GM08714 (cell line): ENCODE results near the gene ZNF385C.
A peak's percentile ranks its signal among the peaks of the same experiment; 100 is the strongest.

ENCODE experiments used
- H3K4me3 ChIP-seq: fragments of 200-500 bp; sonication (Bioruptor generic); 2 replicates; pipeline ENCODE4 v1.5.1; 2014; ENCODE audit warnings: mild to moderate bottlenecking, low read length, inconsistent platforms
- ZNF274 ChIP-seq: IDR thresholded peaks from 2 replicates; pipeline ENCODE4 v1.6.1; 2012; ENCODE audit warnings: mild to moderate bottlenecking, low read depth, low read length

The ZNF385C gene

DNA sequence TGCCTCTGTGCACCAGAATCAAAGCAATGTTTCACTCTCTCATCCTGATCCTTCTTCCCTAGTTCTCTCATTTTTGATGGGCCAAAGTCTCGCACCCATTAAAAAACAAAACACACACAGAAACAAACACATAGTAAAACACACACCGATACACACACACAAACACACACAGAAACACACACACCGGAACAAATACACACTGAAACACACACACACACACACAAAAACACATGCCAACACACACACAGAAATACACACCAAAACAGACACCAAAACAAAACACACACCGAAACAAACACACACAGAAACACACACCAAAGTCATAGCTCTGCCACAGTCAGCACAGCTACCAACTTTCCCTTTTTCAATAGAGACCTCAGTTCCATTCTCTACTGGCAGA is 33.0 kb upstream of the ZNF385C start:
- H3K4me3 ChIP-seq, result no peak overlapping the region
- TF ChIP-seq ZNF274, result no peak

- no peak overlapping the region for H3K4me3 ChIP-seq
- no peak for TF ChIP-seq ZNF274
Observed at GRCh38 chr17:42130310-42130936, 32.1 kb upstream of the ZNF385C start.

DNA sequence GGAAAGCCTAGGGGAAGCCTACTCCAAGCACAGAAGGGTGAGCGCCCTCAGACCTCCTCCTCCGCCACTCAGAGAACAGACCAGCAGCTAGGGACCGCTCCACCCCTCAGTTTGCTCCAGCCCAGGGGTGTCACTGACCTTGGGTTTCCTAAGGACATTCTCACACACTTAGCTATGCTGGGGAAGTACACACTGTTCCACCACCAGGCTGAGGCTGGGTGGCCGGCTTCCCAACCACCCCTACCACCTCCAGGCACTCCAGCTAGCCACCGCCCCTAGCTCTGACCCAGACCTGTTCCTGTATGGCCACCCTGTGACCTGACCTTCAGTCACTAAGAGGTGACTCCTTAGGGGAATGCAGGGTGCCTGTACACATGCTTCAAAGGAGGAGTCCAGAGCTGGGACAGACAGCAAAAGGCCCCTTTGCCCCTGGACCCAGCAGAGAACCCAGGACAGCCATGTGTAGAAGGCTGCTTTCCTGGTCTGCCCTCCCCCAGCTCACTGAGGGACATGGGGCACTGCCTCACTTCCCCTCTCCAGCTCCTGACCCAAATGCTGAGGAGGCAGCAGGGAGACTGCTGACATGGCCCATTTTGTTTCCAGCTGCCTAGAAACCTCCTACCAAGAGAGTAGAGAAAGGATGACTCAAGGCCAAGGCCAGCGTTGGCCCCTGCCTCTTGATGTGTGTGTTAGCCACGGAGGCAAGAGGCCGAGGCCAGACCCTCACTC is 31.0 kb upstream of the ZNF385C start:
- TF ChIP-seq ZNF274, result no peak
- H3K4me3 ChIP-seq, result no peak overlapping the region

- H3K4me3 ChIP-seq, result no peak overlapping the region
- TF ChIP-seq ZNF274, result no peak
Observed at GRCh38 chr17:42127414-42127813, 29.1 kb upstream of the ZNF385C start.

DNA sequence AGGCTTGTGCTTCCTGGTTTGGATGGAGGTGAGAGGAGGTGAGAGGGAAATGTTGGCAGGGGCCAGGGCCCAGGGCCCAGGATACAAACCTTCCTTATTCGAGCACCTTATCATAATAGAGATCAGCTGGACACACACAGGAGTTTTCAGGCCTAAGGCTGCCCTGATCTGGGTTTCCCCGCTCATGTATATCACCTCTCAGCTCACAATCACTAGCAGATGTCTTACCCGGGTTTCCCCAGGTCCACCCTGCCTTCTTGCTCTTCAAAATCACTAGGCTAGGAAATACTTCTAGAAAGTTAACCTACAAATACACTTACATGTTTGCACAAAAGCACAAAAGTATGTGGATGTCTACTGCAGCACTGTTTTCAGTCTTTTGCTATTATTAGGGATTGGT is 28.6 kb upstream of the ZNF385C start:
- TF ChIP-seq ZNF274, result no peak
- H3K4me3 ChIP-seq, result no peak overlapping the region

GRCh38 chr17:42125565-42125964 is 27.3 kb upstream of the ZNF385C start:
- TF ChIP-seq ZNF274, result no peak
- H3K4me3 ChIP-seq, result no peak overlapping the region

- H3K4me3 ChIP-seq, result no peak overlapping the region
- TF ChIP-seq ZNF274, result no peak
Observed at GRCh38 chr17:42124256-42124655, 26.0 kb upstream of the ZNF385C start.

DNA sequence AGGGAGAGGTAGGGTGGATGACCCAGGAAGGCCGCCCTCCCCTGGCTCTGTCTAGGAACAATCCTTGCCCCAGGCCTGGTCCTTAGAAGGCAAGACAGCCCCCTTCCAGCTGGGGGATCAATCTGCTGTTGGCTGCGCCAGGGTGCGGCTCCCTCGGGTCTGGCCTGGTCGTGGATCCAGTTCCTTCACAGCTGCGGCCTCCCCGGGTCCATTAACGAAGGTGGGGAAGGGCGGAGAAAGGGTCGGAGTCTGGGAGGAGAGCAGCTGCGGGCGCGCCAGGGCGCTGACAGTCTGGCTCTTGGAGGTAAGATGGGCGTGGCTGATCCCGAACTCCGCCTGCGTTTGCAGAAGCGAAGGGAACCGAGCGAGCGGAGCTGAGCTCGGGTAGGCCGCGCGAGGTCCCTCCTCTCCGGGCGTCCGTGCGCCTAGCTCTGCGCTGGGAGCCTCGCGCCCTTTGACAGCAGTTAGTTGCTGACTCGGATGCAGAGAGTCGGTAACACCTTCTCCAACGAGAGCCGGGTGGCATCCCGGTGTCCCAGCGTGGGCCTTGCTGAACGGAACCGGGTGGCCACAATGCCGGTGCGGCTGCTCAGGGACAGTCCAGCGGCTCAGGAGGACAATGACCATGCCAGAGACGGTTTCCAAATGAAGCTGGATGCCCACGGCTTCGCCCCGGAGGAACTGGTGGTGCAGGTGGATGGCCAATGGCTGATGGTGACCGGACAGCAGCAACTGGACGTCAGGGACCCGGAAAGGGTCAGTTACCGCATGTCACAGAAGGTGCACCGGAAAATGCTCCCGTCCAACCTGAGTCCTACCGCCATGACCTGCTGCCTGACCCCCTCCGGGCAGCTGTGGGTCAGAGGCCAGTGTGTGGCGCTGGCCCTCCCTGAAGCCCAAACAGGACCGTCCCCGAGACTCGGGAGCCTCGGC is 24.4 kb upstream of the ZNF385C start, which contains the start of gene HSPB9:
Gene HSPB9 (plus strand): TSS at position 434 of the 933 bp plus-strand sequence. CDS start 47 bp downstream, at position 481.
- TF ChIP-seq ZNF274, result no peak
- no peak within 1 kb of the TSS for H3K4me3 ChIP-seq

DNA sequence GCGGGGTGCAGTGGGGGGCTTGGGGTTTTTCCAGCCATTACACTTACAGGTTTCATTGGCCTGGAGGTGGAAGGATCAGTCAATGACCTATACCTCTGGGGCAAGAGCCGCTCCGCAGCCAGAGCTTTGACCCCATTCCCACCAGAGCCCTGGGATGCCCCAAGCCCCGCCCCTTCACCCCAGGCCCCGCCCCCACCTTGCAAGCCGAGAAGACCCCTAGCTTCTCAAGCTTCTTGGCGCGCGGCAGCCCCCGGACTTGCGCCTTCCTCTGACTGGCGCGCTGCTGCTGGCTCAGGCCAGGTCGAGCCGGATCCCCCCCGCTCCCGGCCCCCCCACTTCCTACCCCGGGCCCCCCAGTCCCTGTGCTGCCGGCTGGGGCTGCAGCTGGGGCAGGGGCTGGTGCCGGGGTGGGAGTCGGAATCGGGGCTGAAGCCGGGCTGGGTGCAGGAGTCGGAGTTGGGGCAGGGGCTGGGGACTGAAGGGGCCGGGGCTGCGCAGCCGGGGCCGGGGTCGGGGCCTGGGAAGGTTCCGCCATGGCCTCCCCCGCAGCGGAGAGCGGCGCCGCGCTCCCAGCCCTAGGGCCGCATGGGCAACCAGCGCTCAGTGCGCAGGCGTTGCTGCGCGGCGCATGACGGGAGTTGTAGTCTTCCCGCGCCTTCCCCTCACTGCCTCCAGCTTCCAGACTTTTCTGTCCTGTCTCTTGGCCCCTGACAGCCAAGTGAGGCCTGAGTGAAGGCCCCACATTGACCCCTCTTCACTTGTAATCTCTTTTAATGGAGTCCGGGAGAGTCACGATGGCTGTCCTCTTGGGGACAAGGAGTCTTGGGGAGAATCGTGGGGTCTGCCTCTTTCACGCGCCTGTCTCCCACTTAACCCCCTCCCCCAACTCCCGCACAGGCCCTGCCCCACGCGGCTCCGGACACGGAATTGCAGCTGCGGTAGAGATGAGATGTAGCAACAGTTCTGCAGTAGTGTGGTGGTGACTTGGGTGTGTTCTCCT is 22.8 kb upstream of the ZNF385C start, which contains the start of gene KAT2A:
Gene KAT2A (minus strand): TSS at position 598 of the 1,000 bp plus-strand sequence. CDS start 63 bp downstream, at position 535.
- no peak for TF ChIP-seq ZNF274
- peak within 1 kb of the TSS; percentile 14 for H3K4me3 ChIP-seq

GRCh38 chr17:42120161-42120769 is 22.0 kb upstream of the ZNF385C start:
- no peak for TF ChIP-seq ZNF274
- peak overlapping the region; percentile 14; the same call in 1 of the 2 replicates for H3K4me3 ChIP-seq

DNA sequence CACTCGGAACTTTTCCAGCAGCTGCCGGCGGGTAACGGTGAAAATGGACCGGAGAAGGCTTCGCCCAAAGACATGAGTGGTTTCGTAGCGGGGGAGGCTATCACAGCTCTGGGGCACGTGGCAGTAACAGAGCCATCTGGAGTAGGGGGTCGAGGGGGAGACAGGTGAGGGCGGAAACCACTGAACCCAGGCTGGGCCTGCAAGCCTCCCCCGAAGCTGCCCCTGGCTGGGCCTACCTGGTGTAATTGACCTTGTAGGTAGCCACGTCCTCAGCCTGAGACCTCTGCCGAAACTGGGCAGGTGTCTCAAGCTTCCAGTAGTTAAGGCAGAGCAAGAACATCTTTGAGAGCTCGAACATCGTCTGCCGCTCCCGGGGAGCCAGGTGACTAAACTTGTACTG is 21.0 kb upstream of the ZNF385C start:
- no peak for TF ChIP-seq ZNF274
- no peak overlapping the region for H3K4me3 ChIP-seq

DNA sequence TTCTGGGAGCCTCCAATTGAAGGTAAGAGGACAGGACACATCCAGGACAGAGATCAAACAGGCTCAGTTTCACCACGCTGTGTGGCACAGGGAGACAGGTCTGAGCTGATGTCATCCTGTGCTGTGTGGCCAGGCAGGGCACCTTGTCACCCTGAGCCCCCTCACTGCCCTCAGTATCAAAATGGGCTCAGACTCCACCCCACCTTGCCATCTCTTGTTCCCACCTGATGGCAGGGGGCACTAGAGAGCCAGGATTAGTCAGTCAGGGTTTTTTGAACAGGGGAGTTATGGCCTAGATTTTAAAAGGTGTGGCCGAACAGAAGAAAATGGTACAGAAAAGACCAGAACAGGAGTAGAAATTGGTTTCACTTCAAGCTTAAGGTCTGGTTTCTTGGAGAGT is 20.3 kb upstream of the ZNF385C start:
- no peak overlapping the region for H3K4me3 ChIP-seq
- TF ChIP-seq ZNF274, result no peak

- no peak overlapping the region for H3K4me3 ChIP-seq
- TF ChIP-seq ZNF274, result no peak
Observed at GRCh38 chr17:42118126-42118510, 19.8 kb upstream of the ZNF385C start.
